Keratinocyte (primary cell): ENCODE results near the gene SYNC. TPM values are rescaled to one million over a fixed set of nuclear protein-coding genes. Genes with fewer than 3 reads are reported as not detected.
"Not testable (repeated sequence)": the region's sequence is repeated elsewhere in the genome, so short reads cannot be mapped to it uniquely, and the experiment has no call there.

Experiments
- DNase-seq: peaks from one replicate; pipeline ENCODE4 v3.0.0-alpha.2; 2011; ENCODE audit warnings: low read depth, missing footprints, low spot score
- FAIRE-seq: peaks from 2 replicates; lab custom pipeline; 2011; peaks lifted over from hg19 to GRCh38; lab: Jason Lieb, UNC
- H2AFZ ChIP-seq: 2 replicates; pipeline ENCODE4 v1.6.0; 2012; ENCODE audit warnings: low read length, control low read depth, inconsistent platforms; ENCODE audit not compliant: control insufficient read depth
- H3K27ac ChIP-seq: 2 replicates; pipeline ENCODE4 v1.5.1; 2011; ENCODE audit warnings: low read length; ENCODE audit not compliant: control insufficient read depth, insufficient read depth
- H3K27me3 ChIP-seq: 3 replicates; pipeline ENCODE4 v1.6.0; 2011; ENCODE audit warnings: low read length; ENCODE audit not compliant: control insufficient read depth, insufficient read depth; ENCODE audit errors: extremely low read depth
- H3K36me3 ChIP-seq, 2 experiments: 2 replicates in 1 of 2; 3 replicates in 1 of 2; pipeline ENCODE4 v1.5.1; 2011; ENCODE audit warnings: low read length in 2 of 2, mild to moderate bottlenecking in 1 of 2; ENCODE audit not compliant: control insufficient read depth in 2 of 2, insufficient read depth in 2 of 2; ENCODE audit errors: extremely low read depth in 1 of 2
- H3K4me1 ChIP-seq: 3 replicates; pipeline ENCODE4 v1.5.1; 2011; ENCODE audit warnings: low read length; ENCODE audit not compliant: control insufficient read depth, insufficient read depth; ENCODE audit errors: extremely low read depth
- H3K4me2 ChIP-seq: 3 replicates; pipeline ENCODE4 v1.6.0; 2011; ENCODE audit warnings: low read depth, low read length; ENCODE audit not compliant: control insufficient read depth, insufficient read depth; ENCODE audit errors: extremely low read depth
- H3K4me3 ChIP-seq, 3 experiments: fragments of 200-600 bp in 1 of 3; sonication (generic) in 1 of 3; 2 replicates in 2 of 3; 3 replicates in 1 of 3; pipeline ENCODE4 v1.5.1; 2011 to 2016; ENCODE audit warnings: low read length in 3 of 3, mild to moderate bottlenecking in 3 of 3, control low read depth in 2 of 3, inconsistent platforms in 1 of 3, low read depth in 1 of 3, mixed read lengths in 1 of 3, mixed run types in 1 of 3, moderate library complexity in 1 of 3; ENCODE audit not compliant: control insufficient read depth in 2 of 3, insufficient read depth in 2 of 3; ENCODE audit errors: extremely low read depth in 1 of 3
- H3K79me2 ChIP-seq: 2 replicates; pipeline ENCODE4 v1.6.0; 2012; ENCODE audit warnings: low read length; ENCODE audit not compliant: control insufficient read depth, insufficient read depth
- H3K9ac ChIP-seq: 3 replicates; pipeline ENCODE4 v1.6.0; 2011; ENCODE audit warnings: low read length; ENCODE audit not compliant: control insufficient read depth, insufficient read depth; ENCODE audit errors: extremely low read depth
- H3K9me1 ChIP-seq: 3 replicates; pipeline ENCODE4 v1.6.0; 2011; ENCODE audit warnings: low read length; ENCODE audit not compliant: control insufficient read depth, insufficient read depth; ENCODE audit errors: extremely low read depth
- H3K9me3 ChIP-seq: 2 replicates; pipeline ENCODE4 v1.5.1; 2012; ENCODE audit warnings: low read depth, low read length; ENCODE audit not compliant: control insufficient read depth
- H4K20me1 ChIP-seq: 3 replicates; pipeline ENCODE4 v1.6.0; 2011; ENCODE audit warnings: low read length; ENCODE audit not compliant: control insufficient read depth, insufficient read depth; ENCODE audit errors: extremely low read depth
- CTCF ChIP-seq, 3 experiments: IDR thresholded peaks in 1 of 3; conservative IDR thresholded peaks in 1 of 3; optimal IDR thresholded peaks in 1 of 3; 2 replicates in 2 of 3; 3 replicates in 1 of 3; pipeline versions ENCODE3 to v1.5.1; 2011; ENCODE audit warnings: low read length in 3 of 3, mild to moderate bottlenecking in 3 of 3, moderate library complexity in 2 of 3, control low read depth in 1 of 3, inconsistent platforms in 1 of 3; ENCODE audit not compliant: insufficient read depth in 2 of 3; ENCODE audit errors: extremely low read depth in 1 of 3
- EZH2 ChIP-seq: IDR thresholded peaks from one replicate; pipeline ENCODE4 v1.6.1; 2012; ENCODE audit warnings: inconsistent platforms, mild to moderate bottlenecking, low read length, moderate library complexity
- dilution Hi-C: fragments of 300-500 bp; cut with MboI; formaldehyde crosslinking; loops from one replicate; pipeline ENCODE4 v1.7.0; 2020; ENCODE audit warnings: low sequenced_read_pairs; ENCODE audit not compliant: extremely low pct_ligation_motif_present
- polyA plus RNA-seq, 5 experiments: library from polyadenylated mRNA; depleted of rRNA in 3 of 5; stranded (reverse) in 3 of 5; stranded (forward) in 1 of 5; unstranded in 1 of 5; fragments of >200 nt; gene quantifications; 1 replicate in 1 of 5; 2 replicates in 3 of 5; 3 replicates in 1 of 5; pipeline versions ENCODE4 v1.2.1 to v1.2.3, GENCODE V29; 2011 to 2012; ENCODE audit warnings: missing spikeins in 2 of 5, low read depth in 1 of 5, low replicate concordance in 1 of 5

The SYNC gene
- polyA plus RNA-seq, 1 donor (not counting 4 experiments of a cell fraction or from before 2014, with no cell fraction given) = 11.2 TPM

GRCh38 chr1:32676945-32677344 lies 25.6 kb downstream of the SYNC start:
- H2AFZ ChIP-seq = no peak overlapping the region
- H3K27ac ChIP-seq = no peak overlapping the region
- dilution Hi-C loops = no loop called here
- H3K9ac ChIP-seq = no peak overlapping the region
- H3K9me3 ChIP-seq = no peaks in the 10 kb centered on the region
- no peak for TF ChIP-seq CTCF (optimal IDR thresholded peaks at IDR 0.05 in 1 of 3, IDR thresholded peaks at IDR 0.05 in 1 of 3, conservative IDR thresholded peaks at IDR 0.05 in 1 of 3; ENCODE audit: extremely low read depth in 1 of 3, insufficient read depth in 2 of 3, low read length in 3 of 3)
- TF ChIP-seq EZH2 = no peak
- H3K4me3 ChIP-seq = no peak overlapping the region
- no peak overlapping the region for H3K4me2 ChIP-seq
- DNase-seq (no peak), FAIRE-seq (no peak)
- H4K20me1 ChIP-seq = no peaks in the 10 kb centered on the region
- peaks cover 22 to 26% of the 10 kb centered on the region in 2 experiments for H3K36me3 ChIP-seq
- H3K79me2 ChIP-seq = no peaks in the 10 kb centered on the region
- H3K4me1 ChIP-seq = no peaks in the 10 kb centered on the region
- no peaks in the 10 kb centered on the region for H3K27me3 ChIP-seq
- H3K9me1 ChIP-seq = no peaks in the 10 kb centered on the region

- H3K79me2 ChIP-seq, H3K4me2 ChIP-seq, H3K9me1 ChIP-seq, dilution Hi-C loops, H4K20me1 ChIP-seq, H3K9me3 ChIP-seq, H2AFZ ChIP-seq, H3K27ac ChIP-seq, FAIRE-seq, H3K4me3 ChIP-seq, H3K27me3 ChIP-seq, DNase-seq, H3K9ac ChIP-seq, H3K4me1 ChIP-seq: not testable (repeated sequence)
- peaks cover 19 to 34% of the 10 kb centered on the region in 2 experiments for H3K36me3 ChIP-seq
Observed at GRCh38 chr1:32668716-32669115, 33.9 kb downstream of the SYNC start.

- H4K20me1 ChIP-seq = no peaks in the 10 kb centered on the region
Observed at GRCh38 chr1:32666901-32667566, 35.5 kb downstream of the SYNC start.

More at GRCh38 chr1:32666901-32667566, 35.5 kb downstream of the SYNC start:
- no peak overlapping the region for H3K4me3 ChIP-seq
- FAIRE-seq (no peak), DNase-seq (no peak)
- no peaks in the 10 kb centered on the region for H3K9me3 ChIP-seq
- dilution Hi-C loops = no loop called here
- H3K27me3 ChIP-seq = no peaks in the 10 kb centered on the region
- TF ChIP-seq EZH2 (no peak), CTCF (optimal IDR thresholded peaks at IDR 0.05 in 1 of 3, IDR thresholded peaks at IDR 0.05 in 1 of 3, conservative IDR thresholded peaks at IDR 0.05 in 1 of 3; ENCODE audit: extremely low read depth in 1 of 3, insufficient read depth in 2 of 3, low read length in 3 of 3) (no peak)
- H3K4me1 ChIP-seq = no peaks in the 10 kb centered on the region
- no peak overlapping the region for H3K4me2 ChIP-seq
- H3K36me3 ChIP-seq = peaks cover 20 to 24% of the 10 kb centered on the region in 2 experiments
- H3K9ac ChIP-seq = no peak overlapping the region
- no peak overlapping the region for H2AFZ ChIP-seq
- no peaks in the 10 kb centered on the region for H3K9me1 ChIP-seq
- H3K79me2 ChIP-seq = no peaks in the 10 kb centered on the region
- no peak overlapping the region for H3K27ac ChIP-seq
